ENCODE results near the gene CCDC184.
"Not testable (repeated sequence)": the region's sequence is repeated elsewhere in the genome, so short reads cannot be mapped to it uniquely, and the experiment has no call there.

Gene CCDC184

GRCh38 chr12:48183091-48183875, at the start of gene CCDC184:
CCDC184 (plus strand) TSS chr12:48183644; CDS start chr12:48184123, 479 bp downstream.
- peak; percentile 28 to 80 for DNase-seq

DNA sequence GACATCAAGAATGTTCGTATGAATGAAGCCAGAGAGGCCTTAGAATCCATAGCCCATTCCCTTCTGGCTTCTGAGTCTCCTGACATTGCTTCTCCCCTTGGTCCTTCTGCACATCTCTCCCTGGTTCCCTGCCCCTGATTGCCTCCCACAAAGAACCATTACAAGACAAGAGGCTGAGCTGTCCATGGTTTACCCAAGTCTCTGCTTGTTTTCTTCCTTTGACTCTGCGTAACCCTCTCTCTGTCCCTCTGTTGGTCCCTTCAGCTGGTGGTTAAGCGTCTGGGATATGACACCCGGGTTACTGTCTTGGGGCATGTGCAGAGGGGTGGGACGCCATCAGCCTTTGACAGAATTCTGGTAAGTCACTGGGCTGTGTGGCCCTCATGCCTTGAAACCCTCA, 48.4 kb upstream of the CCDC184 start:
- no peak for DNase-seq

DNA sequence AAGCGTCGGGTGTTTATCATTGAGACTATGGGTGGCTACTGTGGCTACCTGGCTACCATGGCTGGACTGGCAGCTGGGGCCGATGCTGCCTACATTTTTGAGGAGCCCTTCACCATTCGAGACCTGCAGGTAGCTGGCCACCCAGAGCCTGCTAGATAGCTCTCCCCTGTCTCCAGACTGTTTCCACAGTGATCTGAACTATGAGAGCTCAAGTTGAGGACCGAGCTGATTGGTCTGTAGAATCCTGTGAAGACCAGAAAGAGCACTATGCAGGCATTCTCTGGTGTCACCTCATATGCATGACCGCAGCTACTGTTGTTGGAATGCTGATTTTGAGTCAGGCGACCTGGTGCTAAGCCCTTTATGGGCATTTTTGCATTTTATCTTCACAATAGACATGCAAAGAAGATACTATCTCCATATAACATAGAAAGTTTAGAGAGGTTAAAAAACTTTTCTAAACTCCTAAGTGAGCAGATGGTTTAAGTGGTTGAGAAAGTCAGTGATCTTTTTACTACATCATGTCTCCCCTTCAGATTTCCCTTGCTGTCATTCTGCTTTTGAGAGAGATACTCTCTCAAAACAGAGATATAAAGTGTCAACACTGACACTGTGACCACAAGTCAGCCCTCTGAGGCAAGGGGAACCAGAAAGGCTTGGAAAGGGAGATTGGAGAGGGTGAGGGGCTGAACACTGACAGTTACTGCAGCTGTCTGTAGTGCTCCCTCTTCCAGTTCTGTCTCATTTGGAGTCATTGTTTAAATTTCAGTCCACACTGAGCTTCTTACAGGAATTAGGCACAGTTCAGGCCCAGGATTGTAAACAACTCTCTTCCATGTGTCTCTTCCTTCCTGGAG, 40.4 kb upstream of the CCDC184 start:
- no peak for DNase-seq

- DNase-seq: no peak
Measured at GRCh38 chr12:48143898-48144297, 39.5 kb upstream of the CCDC184 start.

- DNase-seq: no peak
Measured at GRCh38 chr12:48145981-48146380, 37.5 kb upstream of the CCDC184 start.

DNA sequence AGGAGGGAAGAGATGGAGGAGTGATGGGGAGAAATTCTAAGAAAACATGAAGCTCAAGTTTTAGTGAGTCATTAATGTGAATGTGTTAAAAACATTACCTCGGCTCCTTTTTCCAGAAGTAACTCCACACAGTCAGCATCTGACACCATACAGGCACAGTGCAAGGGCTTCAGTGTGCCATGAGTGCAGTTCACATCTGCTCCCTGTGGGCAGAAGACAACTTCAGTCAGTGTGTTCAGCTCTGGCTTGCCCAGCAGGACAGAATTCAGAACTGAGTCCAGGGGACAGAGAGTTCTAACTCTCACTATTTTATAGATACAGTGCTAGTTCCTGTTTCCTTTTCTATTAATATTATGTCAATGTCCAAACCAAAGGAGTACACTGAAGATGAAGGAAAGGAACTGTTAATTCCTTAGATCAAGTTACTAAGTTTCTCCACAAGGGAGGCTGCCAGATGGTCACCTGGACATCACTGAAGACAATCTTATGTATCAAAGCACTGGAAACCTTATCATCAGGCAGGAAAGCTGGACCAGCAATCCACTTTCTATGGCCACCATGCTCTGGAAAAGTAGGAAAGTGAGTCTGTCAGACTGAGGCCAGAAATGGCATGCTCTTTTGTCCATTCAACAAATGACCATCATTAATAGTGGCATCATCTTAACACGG, 32.2 kb upstream of the CCDC184 start:
- DNase-seq: no peak

DNA sequence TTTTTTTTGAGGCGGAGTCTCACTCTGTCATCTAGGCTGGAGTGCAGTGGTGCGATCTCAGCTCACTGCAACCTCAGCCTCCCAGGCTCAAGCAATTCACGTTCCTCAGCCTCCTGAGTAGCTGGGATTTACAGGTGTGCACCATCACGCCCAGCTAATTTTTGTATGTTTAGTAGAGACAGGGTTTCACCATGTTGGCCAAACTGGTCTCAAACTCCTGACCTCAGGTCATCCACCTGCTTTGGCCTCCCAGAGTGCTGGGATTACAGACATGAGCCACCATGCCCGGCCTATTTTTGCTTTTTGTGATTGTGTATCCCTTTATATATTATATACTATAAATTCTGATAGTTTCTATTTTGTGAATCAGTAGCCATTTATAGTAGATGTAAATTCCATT, 27.7 kb upstream of the CCDC184 start:
- not testable (repeated sequence) for DNase-seq

DNA sequence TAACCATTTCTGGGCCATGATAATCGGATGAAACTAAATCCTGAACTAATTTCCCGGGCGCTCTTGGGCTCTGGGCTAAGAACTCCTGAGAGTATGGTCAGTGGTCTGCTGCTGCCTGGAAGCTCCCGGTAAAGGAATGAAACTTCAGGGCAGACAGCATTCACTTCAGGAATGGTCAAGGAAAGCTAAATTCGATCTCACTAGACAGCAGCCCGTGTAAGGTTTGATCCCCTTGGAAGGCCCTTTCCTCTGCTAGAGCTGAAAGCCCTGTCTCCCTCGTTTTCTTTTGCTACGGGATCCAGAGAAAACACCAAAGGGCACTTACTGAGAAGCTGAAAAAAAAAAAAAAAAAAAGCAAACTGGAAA, 26.8 kb upstream of the CCDC184 start:
- DNase-seq: no peak

- DNase-seq: peak; percentile 74 to 86
Measured at GRCh38 chr12:48157018-48157888, 26.2 kb upstream of the CCDC184 start, which contains the start of gene ASB8. ASB8 (minus strand) TSS chr12:48157515; CDS start chr12:48153496, 4,019 bp downstream.

- DNase-seq: no peak
Measured at GRCh38 chr12:48157889-48158370, 25.5 kb upstream of the CCDC184 start.

GRCh38 chr12:48160046-48160445, 23.4 kb upstream of the CCDC184 start:
- no peak for DNase-seq

DNA sequence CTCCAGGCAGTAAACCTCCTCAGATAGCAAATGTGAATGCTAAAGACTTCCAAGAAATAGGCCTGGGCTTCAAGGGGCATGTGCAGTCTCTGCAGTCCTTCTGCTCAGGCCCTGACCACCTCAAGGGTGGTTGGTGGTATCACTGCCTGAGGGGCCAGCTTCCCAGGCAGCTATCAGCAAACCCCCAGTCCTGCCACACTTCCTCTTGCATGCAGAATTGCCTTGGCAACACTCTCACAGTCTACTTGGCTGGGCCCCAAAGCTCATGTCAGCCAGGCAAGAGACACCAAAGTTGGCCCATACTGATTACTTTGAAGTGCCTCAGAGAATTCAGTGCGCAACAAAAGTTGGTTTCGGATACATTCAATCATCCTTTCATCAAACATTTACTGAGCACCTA, 22.6 kb upstream of the CCDC184 start:
- no peak for DNase-seq

GRCh38 chr12:48163150-48163747, 20.2 kb upstream of the CCDC184 start:
- no peak for DNase-seq

DNA sequence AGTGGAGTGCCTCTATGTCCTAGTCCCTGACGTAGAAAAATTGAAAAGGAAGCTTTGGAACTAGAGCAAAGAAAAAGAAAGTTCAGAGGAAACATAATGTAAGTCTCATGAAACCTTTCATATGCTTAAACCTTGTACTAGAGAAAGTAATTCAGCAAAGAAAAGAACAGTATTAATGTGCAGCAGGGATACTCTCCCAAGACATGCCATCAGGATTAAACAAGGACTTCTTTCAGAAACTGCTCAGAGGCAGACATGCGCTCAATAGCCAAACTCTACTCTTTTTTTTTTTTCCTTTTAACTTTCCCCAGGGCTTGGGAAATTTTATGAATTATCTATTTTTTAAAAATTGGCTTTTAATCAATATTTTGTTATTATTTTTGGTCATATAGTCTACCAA, 19.0 kb upstream of the CCDC184 start:
- no peak for DNase-seq

GRCh38 chr12:48165089-48165981, 18.1 kb upstream of the CCDC184 start:
- DNase-seq: no peak

GRCh38 chr12:48169011-48169410, 14.4 kb upstream of the CCDC184 start:
- no peak for DNase-seq

DNA sequence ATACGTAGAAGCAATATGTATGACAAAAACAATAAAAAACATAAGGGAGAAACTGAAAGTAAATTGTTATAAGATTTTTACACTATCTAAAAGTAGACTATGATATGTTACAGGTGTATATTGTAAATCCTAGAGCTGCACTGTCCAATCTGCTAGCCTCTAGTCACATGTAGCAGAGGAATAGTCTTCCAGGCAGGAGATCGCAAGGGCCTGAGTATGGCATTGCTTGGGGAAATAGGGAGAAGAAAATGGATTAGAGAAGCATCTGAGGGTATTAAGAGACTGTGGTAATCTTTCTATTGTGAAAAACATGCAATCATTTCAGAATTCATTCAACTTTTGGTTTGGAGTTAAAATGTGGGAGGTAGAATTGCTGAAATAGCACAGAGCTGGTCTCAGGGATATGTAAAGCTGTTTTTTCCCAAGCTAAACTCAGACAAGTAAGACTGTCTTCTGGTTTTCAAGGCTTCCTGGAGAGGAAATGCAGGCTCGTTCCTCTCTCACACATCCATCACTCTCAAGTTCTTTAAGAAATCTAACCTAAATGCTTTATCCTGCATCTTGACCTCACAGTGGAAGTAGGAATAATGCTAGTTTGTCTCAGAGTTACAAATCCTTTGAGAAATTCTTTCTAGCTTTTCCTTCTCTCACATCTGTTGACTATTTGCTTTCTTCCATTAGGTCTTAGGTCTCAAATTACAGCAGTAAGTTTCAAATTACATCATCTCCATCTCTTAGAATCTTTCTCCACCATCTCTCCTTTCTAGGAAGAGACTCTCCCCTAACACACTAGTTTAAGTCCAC, 7.6 kb upstream of the CCDC184 start:
- DNase-seq: no peak

- DNase-seq: no peak
Measured at GRCh38 chr12:48176417-48176751, 7.1 kb upstream of the CCDC184 start.

- no peak for DNase-seq
Measured at GRCh38 chr12:48177982-48178381, 5.5 kb upstream of the CCDC184 start.

DNA sequence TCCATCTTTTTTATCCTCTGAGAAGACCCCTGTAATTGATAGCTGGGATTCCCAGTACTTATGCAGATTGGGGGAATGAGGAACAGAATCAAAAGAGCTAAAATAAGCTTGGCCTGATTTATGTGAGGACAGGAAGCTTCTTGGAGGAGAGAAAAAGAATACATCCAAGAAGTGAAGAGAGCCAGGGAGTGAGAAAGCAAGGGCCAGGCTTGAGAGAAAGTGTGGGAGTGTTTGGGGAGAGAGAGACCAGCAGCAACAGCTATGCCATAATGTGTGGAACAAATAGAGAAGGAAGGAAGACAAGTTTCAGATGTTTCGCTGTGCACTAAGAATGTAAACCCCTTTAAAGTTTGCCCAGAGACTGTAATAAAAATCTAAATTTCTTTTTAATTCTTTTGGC, 4.0 kb upstream of the CCDC184 start:
- no peak for DNase-seq
